Middle frontal gyrus (tissue), 1 donor: ENCODE results near the gene FRRS1.
"Not testable (repeated sequence)": the region's sequence is repeated elsewhere in the genome, so short reads cannot be mapped to it uniquely, and the experiment has no call there.

ENCODE experiments used
- DNase-seq: peaks from one replicate; pipeline ENCODE4 v3.0.0-alpha.2; 2015; ENCODE audit warnings: low spot score; ENCODE audit errors: extremely low spot score

FRRS1 gene

DNA sequence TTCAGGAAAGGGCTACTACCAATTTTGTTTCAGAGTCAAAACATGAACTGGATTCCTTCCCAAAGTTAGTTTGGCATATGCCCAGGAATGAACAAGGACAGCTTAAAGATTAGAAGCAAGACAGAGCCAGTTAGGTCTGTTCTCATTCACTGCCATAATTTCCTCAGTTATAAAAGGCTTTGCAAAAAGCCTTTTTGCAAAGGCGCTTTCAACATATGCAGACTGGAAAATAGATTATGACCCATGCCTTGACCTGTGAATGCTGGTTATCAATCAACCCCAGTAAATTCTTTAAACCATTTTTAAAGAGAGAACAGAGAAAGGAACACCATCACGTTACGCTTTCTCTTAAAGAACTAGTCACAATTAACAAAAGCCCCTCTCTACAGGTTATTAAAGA is 1.7 kb upstream of the FRRS1 start:
- no peak for DNase-seq

DNA sequence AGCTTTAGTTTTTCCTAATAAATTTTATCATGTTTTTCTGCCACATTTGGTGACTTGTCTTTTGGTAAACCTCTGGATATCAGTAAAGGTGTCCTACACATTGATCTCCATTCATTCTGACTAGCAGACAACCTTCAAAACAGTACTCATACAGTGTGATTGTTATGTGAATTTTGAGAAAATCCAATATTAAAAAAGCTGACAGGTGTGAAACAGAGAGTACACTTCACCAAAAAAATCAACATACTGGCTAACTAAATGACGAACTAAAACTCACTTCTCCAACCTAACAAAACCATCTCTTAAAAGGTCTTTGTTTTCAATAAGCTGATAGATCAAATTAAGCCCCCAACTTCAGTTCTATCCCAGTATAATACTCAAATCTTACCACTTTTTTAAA is 1.5 kb downstream of the FRRS1 start:
- no peak for DNase-seq

DNA sequence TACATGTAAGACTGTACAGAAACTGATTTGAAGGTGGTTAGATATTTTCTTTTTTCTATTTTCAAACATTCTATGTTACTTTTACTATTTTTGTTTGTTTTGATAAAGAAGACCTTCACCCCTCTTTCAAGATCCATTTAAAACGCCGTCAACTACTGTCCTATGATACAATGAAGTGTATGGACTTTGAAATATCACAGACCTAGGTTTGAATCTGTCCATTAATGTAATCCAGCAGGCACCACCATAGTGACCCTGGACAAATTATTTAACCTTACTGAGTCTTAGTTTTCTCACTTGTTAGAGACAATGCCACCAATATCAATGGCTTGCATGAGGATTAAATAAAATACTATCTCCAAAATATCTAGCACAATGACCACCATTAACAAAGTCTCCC is 2.0 kb downstream of the FRRS1 start:
- no peak for DNase-seq

DNA sequence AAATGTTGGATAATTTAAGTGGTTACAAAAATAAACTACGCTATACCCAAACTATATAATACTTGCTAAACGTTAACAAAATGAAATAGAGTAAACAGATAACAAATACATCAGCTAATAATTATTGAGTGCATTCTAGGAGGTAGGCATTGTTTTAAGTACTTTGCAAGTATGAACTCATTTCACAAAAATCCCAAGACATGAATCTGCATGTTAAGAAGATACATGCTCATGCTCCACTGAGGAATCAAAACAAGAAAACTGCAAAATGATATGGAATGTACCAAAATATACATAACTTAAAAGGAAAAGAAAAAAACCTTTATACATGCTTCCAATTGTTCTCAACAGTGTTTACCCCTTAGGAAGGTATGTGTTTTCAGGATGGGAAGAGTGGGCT is 2.5 kb downstream of the FRRS1 start:
- no peak for DNase-seq

DNA sequence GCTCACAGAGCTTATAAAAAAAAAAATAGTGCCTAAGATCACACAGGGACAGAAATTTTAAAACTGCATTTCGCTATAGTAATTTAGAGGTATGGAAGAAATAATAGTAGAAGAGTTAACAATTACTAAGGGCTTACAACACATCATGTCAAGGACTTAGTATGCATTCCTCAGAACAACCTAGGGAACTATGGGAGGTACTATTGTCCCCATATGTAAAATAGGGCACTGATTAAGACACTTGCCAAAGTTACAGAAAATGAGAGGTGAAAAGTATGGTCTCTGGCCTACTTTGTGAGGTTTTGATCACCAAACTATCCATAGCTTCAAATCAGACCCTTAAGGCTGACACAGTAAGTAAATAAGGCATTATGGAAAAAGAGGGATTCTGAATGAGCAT is 4.7 kb downstream of the FRRS1 start:
- no peak for DNase-seq

DNA sequence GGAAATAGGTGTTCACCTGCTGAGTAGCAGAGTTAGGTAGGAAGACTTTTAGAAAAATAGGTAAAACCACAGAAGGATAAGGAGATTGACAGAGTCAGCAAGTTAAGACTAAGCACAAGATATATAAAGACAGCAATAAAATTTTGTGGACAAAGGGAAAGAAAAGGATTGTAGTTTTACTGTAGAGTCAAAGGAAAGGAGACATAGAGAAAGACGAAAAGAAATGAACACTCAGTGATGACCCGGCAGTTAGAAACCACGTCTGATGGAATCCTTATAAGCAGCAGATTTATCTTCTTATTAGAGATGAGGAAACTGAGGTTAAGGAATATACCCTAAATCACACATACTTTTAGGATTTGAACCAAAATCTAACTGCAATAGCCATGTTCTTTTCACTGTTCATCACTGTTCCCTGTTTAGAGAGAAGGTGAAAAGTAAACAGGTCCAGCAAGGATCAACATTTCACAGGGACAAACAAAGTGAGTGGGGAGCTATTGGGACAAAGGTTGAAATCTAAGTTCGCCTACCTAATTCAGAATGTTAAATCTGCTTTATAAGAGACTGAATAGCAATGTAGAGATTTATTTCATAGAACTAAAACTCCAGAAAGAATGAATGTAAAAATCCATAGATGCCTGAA is 6.8 kb downstream of the FRRS1 start:
- DNase-seq = no peak

DNA sequence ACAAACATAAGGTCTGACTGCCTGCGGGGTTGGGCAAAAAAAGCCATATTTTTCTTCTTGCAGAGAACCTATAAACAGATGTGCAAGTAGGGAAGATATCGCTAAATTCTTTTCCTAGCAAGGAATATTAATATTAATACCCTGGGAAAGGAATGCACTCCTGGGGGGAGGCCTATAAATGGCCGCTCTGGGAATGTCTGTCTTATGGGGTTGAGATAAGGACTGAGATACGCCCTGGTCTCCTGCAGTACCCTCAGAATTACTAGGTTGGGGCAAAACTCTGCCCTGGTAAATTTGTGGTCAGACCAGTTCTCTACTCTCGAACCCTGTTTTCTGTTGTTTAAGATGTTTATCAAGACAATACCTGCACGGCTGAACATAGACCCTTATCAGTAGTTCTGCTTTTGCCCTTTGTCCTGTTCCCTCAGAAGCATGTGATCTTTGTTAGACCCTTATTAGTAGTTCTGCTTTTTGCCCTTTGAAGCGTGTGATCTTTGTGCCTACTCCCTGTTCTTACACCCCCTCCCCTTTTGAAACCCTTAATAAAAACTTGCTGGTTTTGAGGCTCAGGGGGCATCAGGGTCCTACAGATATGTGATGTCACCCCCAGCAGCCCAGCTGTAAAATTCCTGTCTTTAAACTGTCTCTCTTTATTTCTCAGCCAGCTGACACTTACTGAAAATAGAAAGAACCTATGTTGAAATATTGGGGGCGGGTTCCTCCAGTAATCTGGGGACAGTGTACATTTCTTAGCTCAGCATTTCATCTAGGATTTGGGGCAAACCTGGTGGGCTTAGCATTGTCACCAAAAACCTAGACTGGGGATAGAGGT is 7.5 kb downstream of the FRRS1 start:
- not testable (repeated sequence) for DNase-seq

- DNase-seq = no peak
These were observed 8.3 kb downstream of the FRRS1 start for GRCh38 chr1:99758073-99758511.

DNA sequence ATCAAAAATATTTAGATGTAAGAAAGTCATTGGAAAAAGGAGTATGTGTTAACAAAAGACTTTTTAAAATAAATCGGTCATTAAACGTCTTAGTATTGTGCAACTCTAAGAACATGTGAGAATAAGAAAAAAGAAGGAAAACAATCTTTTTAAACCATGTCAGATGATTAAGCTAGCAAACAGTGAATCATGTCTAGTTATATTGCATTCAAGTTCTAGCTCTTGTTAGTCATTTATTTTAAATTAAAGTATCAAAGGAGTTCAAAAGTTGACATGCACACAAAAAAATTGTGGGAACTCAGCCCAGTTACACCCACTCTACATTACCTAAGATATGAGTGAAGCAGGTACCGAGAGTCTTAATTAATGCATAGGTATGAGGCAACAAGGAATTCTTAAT is 9.8 kb downstream of the FRRS1 start:
- DNase-seq = no peak

DNA sequence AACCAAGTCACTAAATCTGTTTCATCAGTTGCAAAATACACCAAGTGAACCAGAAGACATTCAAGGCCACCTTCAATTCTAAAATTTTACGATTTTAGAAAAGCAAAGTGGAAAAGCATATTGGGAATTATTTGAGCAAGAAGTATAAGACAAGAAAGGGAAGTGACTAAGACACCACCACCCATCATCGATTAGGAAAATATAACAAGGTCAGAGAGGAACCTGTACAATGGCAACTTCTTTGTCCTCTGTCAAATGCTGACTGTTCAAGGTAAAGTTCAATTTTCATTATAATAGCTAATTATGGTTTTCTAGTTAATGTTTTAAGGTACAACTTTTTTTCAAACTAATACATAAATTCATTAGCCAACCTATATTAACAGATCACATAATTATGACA is 10.8 kb downstream of the FRRS1 start:
- DNase-seq = no peak

DNA sequence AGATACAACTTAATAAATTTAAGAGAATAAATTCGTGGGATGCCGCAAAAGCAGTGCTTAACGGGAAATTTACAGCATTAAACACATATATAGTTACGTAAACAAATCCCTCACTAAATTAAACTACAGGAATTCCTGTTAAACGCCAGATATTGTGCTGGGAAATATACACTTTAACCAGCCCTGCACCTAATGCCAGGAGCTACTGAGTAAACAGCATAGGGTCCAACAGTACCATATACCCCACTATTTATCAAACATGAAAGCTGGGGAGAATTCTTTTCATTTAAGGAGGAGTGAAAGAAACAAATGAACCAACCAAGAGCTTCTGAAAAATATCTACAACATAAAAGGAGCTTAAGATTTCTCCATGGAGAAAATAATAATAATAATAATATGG is 11.7 kb downstream of the FRRS1 start:
- DNase-seq = no peak

- no peak for DNase-seq
These were observed 12.3 kb downstream of the FRRS1 start for GRCh38 chr1:99754055-99754626.

DNA sequence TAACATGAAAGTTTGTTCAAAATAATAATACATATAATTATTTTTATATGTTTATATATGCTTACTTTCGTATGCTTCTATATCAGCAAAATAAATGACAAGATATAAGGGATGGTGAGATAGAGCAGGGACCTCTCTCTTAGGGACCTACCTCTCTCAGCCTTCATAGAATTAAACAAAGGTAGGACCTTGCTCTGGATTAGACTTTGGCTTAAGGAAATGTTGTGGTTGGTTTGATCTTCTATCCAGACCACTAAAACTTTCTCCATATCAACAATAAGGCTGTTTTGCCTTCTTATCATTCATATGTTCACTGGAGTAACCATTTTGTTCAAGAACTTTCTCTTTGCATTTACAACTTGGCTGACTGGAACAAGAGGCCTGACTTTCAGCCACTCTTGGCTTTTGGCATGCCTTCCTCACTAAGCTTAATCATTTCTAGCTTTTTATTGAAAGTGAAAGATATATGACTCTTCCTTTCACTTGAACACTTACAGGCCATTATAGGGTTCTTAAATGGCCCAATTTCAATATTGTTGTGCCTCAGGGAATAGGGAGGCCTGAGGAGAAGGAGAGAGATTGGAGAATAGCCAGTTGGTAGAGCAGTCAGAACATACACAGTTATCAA is 14.4 kb downstream of the FRRS1 start:
- DNase-seq = no peak

GRCh38 chr1:99749504-99750347 is 16.7 kb downstream of the FRRS1 start:
- no peak for DNase-seq

DNA sequence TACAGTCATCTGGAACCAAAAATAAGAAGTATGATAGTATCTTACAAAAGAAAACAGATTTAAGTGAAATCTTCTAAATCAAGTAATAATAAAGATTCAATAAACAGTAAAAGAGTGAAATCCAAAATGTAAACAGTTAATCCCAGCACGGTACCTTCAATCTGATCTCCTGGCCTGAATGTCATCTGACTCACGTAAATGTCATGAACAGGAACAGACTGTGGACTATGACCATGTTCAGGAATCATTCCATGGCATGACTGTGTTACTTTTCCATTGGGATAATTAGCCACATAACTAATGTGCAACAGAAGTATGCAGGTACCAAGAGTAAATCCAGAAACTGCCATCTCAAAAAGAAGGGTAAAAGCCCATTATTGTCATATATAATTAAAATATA is 18.0 kb downstream of the FRRS1 start:
- no peak for DNase-seq

DNA sequence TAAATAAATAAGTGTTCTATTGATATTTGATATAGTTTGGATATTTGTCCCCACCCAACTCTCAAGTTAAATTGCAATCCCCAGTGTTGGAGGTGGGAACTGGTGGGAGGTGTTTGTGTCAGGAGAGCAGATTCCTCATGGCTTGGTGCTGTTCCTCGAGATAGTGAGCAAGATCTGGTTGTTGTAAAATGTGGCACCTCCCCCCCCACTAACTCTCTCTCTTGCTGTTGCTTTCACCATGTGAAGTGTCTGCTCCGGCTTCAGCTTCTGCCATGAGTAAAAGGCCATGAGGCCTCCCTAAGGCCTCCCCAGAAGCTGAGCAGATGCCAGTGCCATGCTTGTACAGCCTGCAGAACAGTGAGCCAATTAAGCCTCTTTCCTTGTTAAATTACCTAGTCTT is 20.8 kb downstream of the FRRS1 start:
- DNase-seq = no peak

DNA sequence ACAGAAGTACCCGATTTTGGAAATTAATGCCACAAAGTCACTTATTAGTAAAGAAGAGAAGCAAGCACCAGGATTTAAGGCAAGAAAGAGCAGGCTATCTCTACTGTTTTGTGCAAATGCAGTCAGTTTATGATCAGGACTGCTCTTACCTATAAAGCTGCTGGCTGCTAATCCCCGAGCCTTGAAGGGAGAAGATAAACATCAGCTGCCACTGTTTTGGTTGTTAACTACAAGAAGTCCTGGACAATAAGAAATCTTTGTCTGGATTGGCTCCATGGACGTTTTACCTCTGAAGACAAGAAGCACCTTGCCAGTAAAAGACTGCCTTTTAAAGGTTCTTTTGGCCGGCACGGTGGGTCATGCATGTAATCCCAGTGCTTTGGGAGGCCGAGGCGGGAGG is 21.4 kb downstream of the FRRS1 start:
- no peak for DNase-seq

DNA sequence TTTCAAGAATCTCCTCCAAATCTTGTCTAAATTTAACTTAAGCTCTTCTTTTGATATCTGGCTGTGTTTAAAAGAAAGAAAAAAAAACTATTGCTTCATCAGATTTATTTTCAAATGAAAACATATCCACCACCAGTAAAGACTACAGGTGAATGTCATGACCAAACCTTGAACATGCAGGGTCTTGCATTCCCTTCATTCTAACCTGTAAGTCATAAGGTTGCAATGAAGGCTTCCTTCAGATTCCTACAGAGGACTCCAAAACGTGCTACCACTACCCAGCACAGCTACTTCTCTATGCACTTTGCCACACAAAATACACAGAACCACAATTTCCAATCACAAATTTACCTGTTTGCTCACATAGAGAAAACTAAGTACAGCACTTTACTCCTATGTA is 26.3 kb downstream of the FRRS1 start:
- no peak for DNase-seq

DNA sequence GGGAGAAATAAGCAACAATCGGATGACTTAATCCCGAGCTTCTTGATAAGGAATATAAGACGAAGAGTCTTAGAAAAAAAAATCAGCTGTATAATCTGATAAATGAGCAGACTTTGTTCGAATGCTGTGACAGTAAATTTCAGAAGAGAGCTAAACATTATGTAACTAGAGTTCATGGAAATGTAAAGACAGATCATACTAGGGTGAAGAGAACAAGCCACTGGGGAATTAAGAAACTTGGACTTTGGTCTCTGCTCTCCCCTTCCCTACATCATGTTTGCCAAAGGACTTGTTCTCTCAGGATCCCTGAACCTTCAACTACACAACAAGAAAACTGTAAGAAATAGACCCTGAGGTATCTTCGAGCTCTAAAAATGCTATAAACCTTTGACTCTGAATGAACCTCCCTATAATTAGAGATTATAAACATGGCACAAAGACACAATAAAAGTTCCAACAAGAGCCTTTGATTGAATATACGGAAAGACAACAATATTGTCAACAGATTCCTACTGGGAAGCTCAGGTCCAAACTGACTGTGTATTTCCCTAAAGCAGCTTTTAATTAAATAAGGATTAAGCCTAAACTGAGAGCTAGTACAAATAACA is 27.5 kb downstream of the FRRS1 start:
- no peak for DNase-seq

- peak; percentile 30 for DNase-seq
These were observed 29.4 kb downstream of the FRRS1 start for GRCh38 chr1:99737016-99737415.

GRCh38 chr1:99735852-99736251 is 30.6 kb downstream of the FRRS1 start:
- no peak for DNase-seq
